Measurements from ENCODE around the gene NAP1L4. TPM values are rescaled to one million over a fixed set of nuclear protein-coding genes. Genes with fewer than 3 reads are reported as not detected.

NAP1L4 gene
- total RNA-seq, 1 donor from 2014 or later: 172 TPM

DNA sequence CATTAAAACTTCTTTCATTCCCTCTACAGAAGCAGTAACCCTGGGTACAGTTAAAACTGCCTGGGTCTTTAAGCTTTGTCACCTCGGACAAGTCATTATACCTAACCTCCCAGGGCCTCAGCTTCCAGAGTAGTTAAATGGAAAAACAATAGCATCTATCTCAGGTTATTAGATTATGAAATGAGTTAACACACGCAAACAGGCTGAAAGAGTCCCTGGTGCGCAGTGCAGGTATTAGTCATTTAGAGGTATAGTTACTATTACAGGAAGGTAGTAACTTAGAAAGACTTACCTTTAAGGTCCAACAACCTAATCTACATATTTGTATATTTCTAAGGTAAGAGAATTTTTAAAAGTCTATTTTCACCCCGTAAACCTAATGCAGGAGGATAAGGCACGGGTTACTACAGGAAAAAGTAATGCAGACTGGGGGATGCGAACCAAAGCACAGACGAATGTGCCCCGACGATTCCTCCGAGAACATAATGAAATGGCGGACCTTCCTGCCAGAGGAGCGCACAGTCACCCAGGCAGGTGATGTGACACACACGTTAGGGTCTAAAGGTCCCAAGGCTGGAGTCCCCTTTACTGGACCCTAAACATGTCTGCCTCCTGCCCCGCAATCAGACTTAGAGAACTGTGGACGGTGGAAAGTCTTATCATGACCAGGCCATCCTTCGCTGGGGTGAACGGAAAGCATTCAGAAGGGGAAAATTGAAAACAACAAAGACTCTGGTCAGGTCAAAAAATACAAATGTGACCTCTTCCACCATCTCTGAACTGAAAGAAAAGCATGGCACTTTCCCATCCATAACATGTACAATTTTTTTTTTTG lies 1.3 kb downstream of the NAP1L4 start:
- H3K27me3 Mint-ChIP-seq: no peaks in the 10 kb centered on the region
- peak; percentile 49 for DNase-seq (ENCODE audit: extremely low spot score, unreplicated experiment)
- H3K36me3 Mint-ChIP-seq: peaks cover 10% of the 10 kb centered on the region
- no peaks in the 10 kb centered on the region for H3K9me3 Mint-ChIP-seq
- TF ChIP-seq, protein P1, sequence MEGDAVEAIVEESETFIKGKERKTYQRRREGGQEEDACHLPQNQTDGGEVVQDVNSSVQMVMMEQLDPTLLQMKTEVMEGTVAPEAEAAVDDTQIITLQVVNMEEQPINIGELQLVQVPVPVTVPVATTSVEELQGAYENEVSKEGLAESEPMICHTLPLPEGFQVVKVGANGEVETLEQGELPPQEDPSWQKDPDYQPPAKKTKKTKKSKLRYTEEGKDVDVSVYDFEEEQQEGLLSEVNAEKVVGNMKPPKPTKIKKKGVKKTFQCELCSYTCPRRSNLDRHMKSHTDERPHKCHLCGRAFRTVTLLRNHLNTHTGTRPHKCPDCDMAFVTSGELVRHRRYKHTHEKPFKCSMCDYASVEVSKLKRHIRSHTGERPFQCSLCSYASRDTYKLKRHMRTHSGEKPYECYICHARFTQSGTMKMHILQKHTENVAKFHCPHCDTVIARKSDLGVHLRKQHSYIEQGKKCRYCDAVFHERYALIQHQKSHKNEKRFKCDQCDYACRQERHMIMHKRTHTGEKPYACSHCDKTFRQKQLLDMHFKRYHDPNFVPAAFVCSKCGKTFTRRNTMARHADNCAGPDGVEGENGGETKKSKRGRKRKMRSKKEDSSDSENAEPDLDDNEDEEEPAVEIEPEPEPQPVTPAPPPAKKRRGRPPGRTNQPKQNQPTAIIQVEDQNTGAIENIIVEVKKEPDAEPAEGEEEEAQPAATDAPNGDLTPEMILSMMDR (conservative IDR thresholded peaks at IDR 0.05): no peak
- peak overlapping the region; percentile 95 for H3K27ac Mint-ChIP-seq
- peak overlapping the region; percentile 96 for H3K4me3 Mint-ChIP-seq
- peaks cover 27% of the 10 kb centered on the region for H3K4me1 Mint-ChIP-seq (ENCODE audit: unreplicated experiment)

DNA sequence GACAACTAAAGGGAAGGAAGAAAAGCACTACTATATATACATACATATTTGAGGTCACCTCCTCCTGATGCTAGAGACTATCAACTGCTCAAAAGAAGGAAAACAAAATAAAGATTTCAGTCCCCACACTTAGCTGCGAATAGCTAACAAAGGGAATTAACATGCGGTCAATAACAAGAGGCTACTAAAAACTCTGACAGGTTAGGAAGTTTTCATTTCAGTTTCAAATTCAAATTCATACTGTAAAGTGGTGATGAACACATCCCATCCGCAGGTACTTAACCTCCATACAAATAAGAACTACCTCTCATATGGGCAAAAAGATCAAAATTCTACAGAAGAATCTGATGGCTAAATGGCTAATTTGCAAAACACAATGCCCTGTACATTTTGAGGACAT lies 2.6 kb downstream of the NAP1L4 start:
- Mint-ChIP-seq H3K4me1 (ENCODE audit: unreplicated experiment) (peaks cover 29% of the 10 kb centered on the region), H3K27ac (peak overlapping the region; percentile 84), H3K36me3 (peaks cover 12% of the 10 kb centered on the region), H3K4me3 (peak overlapping the region; percentile 96), H3K27me3 (no peaks in the 10 kb centered on the region), H3K9me3 (no peaks in the 10 kb centered on the region)
- no peak for DNase-seq (ENCODE audit: extremely low spot score, unreplicated experiment)
- TF ChIP-seq, protein P1 (conservative IDR thresholded peaks at IDR 0.05): no peak

DNA sequence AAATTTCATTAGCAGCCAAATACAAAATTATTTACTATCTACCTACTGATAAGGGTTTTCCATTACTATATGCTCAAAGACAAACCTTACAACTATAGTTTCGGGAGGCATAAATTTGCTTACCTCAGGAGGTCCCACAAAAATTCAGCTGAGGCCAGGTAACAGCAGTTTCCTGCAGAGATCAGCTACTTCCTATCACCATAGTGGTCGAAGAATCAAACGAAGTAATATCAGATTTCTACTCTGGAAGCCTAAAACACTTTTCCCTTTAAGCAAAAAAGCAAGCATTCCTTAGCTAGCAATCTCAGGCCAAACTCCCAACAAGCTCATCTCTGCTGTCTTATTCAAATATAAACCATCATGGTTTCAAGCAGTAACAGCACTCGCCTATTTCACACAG lies 3.1 kb downstream of the NAP1L4 start:
- H3K27me3 Mint-ChIP-seq: no peaks in the 10 kb centered on the region
- peak overlapping the region; percentile 84 for H3K27ac Mint-ChIP-seq

DNA sequence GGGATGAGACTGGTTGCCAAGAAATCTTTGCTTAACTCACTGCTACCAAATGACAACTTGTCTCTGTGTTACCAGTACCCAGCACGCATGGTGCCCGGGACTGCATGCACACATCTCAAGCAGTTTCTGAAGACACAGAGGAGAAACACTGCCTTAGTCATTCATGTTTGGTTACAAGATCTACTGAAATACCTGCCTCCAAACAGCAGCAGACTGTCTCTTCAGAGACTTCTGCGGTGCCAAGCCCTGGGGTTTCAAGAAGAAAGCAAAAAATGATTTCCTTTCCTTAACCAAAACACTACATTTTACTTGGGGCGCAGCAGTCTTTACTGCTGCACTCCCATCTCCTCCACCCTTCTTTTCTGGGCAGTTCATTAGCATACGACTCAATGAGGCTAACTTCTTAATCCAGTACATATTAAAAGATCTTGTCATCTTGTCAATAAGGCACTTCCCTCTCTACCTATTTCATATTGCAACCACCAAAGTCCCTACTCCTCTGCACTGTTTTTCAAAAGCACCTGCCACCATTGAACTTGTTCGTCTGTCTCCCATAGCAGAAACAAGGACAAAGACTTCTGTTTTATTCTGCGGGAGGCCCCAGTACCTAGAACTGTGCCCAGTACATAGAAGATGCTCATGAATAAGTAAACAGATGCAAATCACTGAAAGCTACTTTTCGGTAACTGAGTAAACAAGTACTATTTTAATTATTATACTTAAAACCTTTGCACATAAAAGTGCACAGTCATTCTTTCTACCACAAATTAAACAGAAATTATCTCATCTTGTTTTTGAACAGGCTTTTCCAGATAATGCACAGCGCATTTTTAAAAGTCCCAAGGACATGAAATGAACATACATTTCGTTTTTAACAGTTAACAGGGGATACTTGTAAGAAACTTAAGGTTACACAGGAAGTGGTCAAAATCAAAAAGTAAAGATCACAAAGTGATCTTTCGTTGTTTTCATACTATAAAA lies 4.0 kb downstream of the NAP1L4 start:
- no peaks in the 10 kb centered on the region for H3K27me3 Mint-ChIP-seq
- H3K4me1 Mint-ChIP-seq (ENCODE audit: unreplicated experiment): peaks cover 31% of the 10 kb centered on the region
- no peak for DNase-seq (ENCODE audit: extremely low spot score, unreplicated experiment)
- peaks cover 15% of the 10 kb centered on the region for H3K36me3 Mint-ChIP-seq
- TF ChIP-seq, protein P1 (conservative IDR thresholded peaks at IDR 0.05): no peak
- peak overlapping the region; percentile 84 for H3K27ac Mint-ChIP-seq
- no peaks in the 10 kb centered on the region for H3K9me3 Mint-ChIP-seq
- H3K4me3 Mint-ChIP-seq: peak overlapping the region; percentile 96

More for the DNA sequence above, 3.1 kb downstream of the NAP1L4 start:
- peak overlapping the region; percentile 96 for H3K4me3 Mint-ChIP-seq
- H3K4me1 Mint-ChIP-seq (ENCODE audit: unreplicated experiment): peaks cover 31% of the 10 kb centered on the region
- TF ChIP-seq, protein P1 (conservative IDR thresholded peaks at IDR 0.05): no peak
- no peak for DNase-seq (ENCODE audit: extremely low spot score, unreplicated experiment)
- peaks cover 15% of the 10 kb centered on the region for H3K36me3 Mint-ChIP-seq
- H3K9me3 Mint-ChIP-seq: no peaks in the 10 kb centered on the region

DNA sequence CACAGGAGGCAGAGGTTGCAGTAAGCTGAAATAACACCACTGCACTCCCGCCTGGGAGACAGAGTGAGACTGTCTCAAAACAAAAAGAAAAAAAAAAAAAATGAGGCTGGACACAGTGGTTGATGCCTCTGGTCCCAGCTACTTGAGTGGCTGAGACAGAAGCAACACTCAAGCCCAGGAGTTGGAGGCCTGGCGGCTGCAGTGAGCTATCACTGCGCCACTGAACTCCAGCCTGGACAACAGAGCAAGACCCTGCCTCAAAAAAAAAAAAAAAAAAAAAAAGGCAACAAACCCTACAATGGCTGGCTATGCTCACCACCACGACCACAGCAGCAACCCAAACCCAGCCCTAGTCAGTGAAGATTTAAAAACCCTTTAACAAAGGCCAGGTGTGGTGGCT lies 8.2 kb downstream of the NAP1L4 start:
- TF ChIP-seq, protein P1 (conservative IDR thresholded peaks at IDR 0.05): no peak
- Mint-ChIP-seq H3K9me3 (no peaks in the 10 kb centered on the region), H3K4me1 (ENCODE audit: unreplicated experiment) (peaks cover 23% of the 10 kb centered on the region), H3K36me3 (peaks cover 16% of the 10 kb centered on the region), H3K27me3 (no peaks in the 10 kb centered on the region), H3K4me3 (no peak overlapping the region), H3K27ac (no peak overlapping the region)
- peak; percentile 25 for DNase-seq (ENCODE audit: extremely low spot score, unreplicated experiment)

Measured in type B pancreatic cell (in vitro differentiated cells).